DOHH2 (cell line): ENCODE measurements around the gene GPR108.

Experiments used
- H3F3A ChIP-seq: fragments of 200-600 bp; sonication (generic), shearing (Covaris generic); 2 replicates; pipeline ENCODE4 v1.6.0; 2016; ENCODE audit warnings: antibody characterized with exemption, mild to moderate bottlenecking; ENCODE audit not compliant: control insufficient read depth, insufficient read depth
- H3K27ac ChIP-seq: fragments of 200-600 bp; sonication (generic); 2 replicates; pipeline ENCODE4 v1.5.1; 2014; ENCODE audit warnings: low read depth, mild to moderate bottlenecking, low read length, moderate library complexity
- H3K27me3 ChIP-seq: fragments of 200-600 bp; sonication (generic); 2 replicates; pipeline ENCODE4 v1.6.1; 2014; ENCODE audit warnings: mild to moderate bottlenecking, low read length, mixed read lengths; ENCODE audit not compliant: control insufficient read depth
- H3K36me3 ChIP-seq: fragments of 200-600 bp; sonication (generic); 2 replicates; pipeline ENCODE4 v1.6.1; 2014; ENCODE audit warnings: mild to moderate bottlenecking, low read length, moderate library complexity, mixed read lengths; ENCODE audit not compliant: control insufficient read depth
- H3K4me1 ChIP-seq: fragments of 200-600 bp; sonication (generic); 2 replicates; pipeline ENCODE4 v1.6.1; 2014; ENCODE audit warnings: mild to moderate bottlenecking, low read length, mixed read lengths; ENCODE audit not compliant: control insufficient read depth
- H3K4me2 ChIP-seq: fragments of 200-600 bp; sonication (generic); 2 replicates; pipeline ENCODE4 v1.6.0; 2014; ENCODE audit warnings: mild to moderate bottlenecking, low read length, moderate library complexity
- H3K4me3 ChIP-seq: fragments of 200-600 bp; sonication (generic); 2 replicates; pipeline ENCODE4 v1.5.1; 2014; ENCODE audit warnings: mild to moderate bottlenecking, low read length, mixed read lengths
- H3K79me2 ChIP-seq: fragments of 200-600 bp; sonication (generic); 2 replicates; pipeline ENCODE4 v1.6.1; 2014; ENCODE audit warnings: mild to moderate bottlenecking, low read length, mixed read lengths; ENCODE audit not compliant: control insufficient read depth
- H3K9me2 ChIP-seq: fragments of 200-600 bp; sonication (generic); replicated peaks from 2 replicates; pipeline ENCODE4 v1.6.1; 2014; ENCODE audit warnings: mild to moderate bottlenecking, low read length, mixed read lengths; ENCODE audit not compliant: control insufficient read depth
- H3K9me3 ChIP-seq: fragments of 200-600 bp; sonication (generic); 2 replicates; pipeline ENCODE4 v1.6.1; 2014; ENCODE audit warnings: antibody characterized with exemption, low read length, mixed read lengths; ENCODE audit not compliant: control insufficient read depth, insufficient read depth
- H4K20me1 ChIP-seq: fragments of 200-600 bp; sonication (generic); 2 replicates; pipeline ENCODE4 v1.6.0; 2014; ENCODE audit warnings: low read depth, mild to moderate bottlenecking, antibody characterized with exemption, low read length, moderate library complexity; ENCODE audit not compliant: control insufficient read depth, insufficient read depth
- CTCF ChIP-seq: fragments of 200-600 bp; sonication (generic); IDR thresholded peaks from one replicate; pipeline ENCODE4 v1.5.1; 2014; ENCODE audit warnings: antibody characterized with exemption, mild to moderate bottlenecking, low read depth, low read length; ENCODE audit not compliant: poor library complexity, severe bottlenecking
- EZH2phosphoT487 ChIP-seq: fragments of 200-600 bp; sonication (generic); IDR thresholded peaks from 2 replicates; pipeline ENCODE4 v1.6.1; 2017; ENCODE audit warnings: borderline replicate concordance, mild to moderate bottlenecking, antibody characterized with exemption, low read length, moderate library complexity, mixed read lengths

Gene GPR108

DNA sequence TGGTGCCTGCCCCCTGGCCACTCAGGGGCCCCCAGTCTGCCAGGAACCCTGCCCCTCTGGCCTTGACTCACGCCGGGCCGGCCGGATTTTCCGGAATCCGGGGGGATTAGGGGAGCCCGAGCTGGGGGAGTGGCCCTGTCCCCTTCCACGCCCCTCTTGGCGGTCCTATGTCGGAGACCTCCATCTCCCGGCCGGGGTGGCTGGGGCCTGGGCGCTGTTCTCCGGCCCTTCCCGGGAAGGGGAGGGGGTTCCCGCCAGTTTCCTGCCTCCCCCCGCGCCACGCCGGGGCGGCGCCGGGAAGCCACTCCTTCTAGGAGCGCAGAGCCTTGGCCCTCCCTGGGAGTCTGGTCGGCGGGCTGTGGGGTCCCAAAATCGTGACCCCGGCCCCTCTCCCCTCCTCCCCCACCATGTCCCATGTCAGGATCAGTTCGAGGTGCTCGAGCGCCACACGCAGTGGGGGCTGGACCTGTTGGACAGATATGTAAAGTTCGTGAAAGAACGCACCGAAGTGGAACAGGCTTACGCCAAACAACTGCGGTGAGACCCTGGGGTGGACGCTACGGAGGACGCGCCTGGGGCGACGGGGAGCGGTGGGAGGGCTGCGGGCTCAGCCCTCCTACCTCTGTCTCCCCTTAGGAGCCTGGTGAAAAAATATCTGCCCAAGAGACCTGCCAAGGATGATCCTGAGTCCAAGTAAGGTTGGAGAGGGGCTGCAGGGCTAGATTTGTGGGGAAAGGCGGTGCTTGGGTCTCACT, 3.4 kb upstream of the GPR108 start:
- H3K9me3 ChIP-seq, result no peaks in the 10 kb centered on the region

DNA sequence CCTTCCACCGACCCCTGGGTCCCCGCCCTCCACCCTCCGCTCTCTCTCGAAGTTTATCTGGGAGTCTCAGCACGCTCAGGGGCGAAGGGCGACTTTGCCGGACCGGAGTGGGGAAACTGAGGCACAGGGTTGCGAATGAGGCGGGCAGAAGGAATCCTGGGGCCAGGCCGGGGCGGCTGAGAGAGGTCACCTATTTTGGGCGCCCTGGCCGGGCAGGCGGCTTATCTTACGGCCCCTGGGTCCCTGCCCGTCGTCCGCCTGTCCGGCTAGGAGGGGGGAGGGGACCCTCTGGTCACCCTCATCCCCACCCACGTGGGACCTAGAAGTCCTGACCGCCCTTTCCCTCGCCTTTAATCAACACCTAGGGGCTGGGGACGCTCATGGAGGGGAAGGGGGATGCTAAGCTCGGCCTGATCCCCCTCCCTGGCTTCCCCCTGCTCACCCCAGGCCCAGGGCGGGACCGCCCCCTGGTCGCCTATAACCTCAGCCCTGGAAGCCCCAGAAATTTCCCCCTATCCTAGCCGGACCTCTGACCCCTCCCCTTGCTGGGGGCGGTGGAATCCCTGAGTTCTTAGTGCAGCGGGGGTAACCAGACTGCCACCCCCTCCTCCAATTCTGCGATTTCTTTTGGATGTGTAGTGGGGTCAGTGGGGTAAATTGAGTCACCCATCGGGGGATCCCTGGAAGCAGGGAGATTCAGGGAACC, 2.7 kb upstream of the GPR108 start:
- Histone ChIP-seq H3K4me2 (peak overlapping the region; percentile 96), H3K27ac (peak overlapping the region; percentile 50), H3K36me3 (no peaks in the 10 kb centered on the region), H3K79me2 (peaks cover 12% of the 10 kb centered on the region), H3K9me2 (no peaks in the 10 kb centered on the region), H3K27me3 (no peaks in the 10 kb centered on the region), H3K4me3 (peak overlapping the region; percentile 90), H3F3A (peaks cover 18% of the 10 kb centered on the region), H4K20me1 (0 out of 2 replicates have a peak, but pooled peaks cover 3% of the 10 kb centered on the region), H3K9me3 (no peaks in the 10 kb centered on the region), H3K4me1 (peaks cover 53% of the 10 kb centered on the region)
- TF ChIP-seq EZH2phosphoT487 (no peak), CTCF (no peak)

More for the DNA sequence above, 3.4 kb upstream of the GPR108 start:
- peak overlapping the region; percentile 90 for H3K4me3 ChIP-seq
- H3K27ac ChIP-seq, result peak overlapping the region; percentile 50
- H3K79me2 ChIP-seq, result peaks cover 9% of the 10 kb centered on the region
- no peaks in the 10 kb centered on the region for H3K27me3 ChIP-seq
- H3K9me2 ChIP-seq, result no peaks in the 10 kb centered on the region
- 0 out of 2 replicates have a peak, but pooled peaks cover 2% of the 10 kb centered on the region for H3K36me3 ChIP-seq
- H4K20me1 ChIP-seq, result 0 out of 2 replicates have a peak, but pooled peaks cover 3% of the 10 kb centered on the region
- peaks cover 18% of the 10 kb centered on the region for H3F3A ChIP-seq
- H3K4me1 ChIP-seq, result peaks cover 48% of the 10 kb centered on the region
- H3K4me2 ChIP-seq, result peak overlapping the region; percentile 96
- no peak for TF ChIP-seq EZH2phosphoT487
- TF ChIP-seq CTCF, result no peak

- H3K4me3 ChIP-seq, result peak within 1 kb of the TSS; percentile 90
- no peaks in the 10 kb centered on the region for H3K9me3 ChIP-seq
- no peaks in the 10 kb centered on the region for H3K27me3 ChIP-seq
- peaks cover 18% of the 10 kb centered on the region for H3F3A ChIP-seq
- no peaks in the 10 kb centered on the region for H3K9me2 ChIP-seq
- peaks cover 12% of the 10 kb centered on the region for H3K79me2 ChIP-seq
- peaks cover 53% of the 10 kb centered on the region for H3K4me1 ChIP-seq
- peak within 1 kb of the TSS; percentile 96 for H3K4me2 ChIP-seq
- H4K20me1 ChIP-seq, result 0 out of 2 replicates have a peak, but pooled peaks cover 3% of the 10 kb centered on the region
- peak within 1 kb of the TSS; percentile 55 for H3K27ac ChIP-seq
- H3K36me3 ChIP-seq, result no peaks in the 10 kb centered on the region
- no peak for TF ChIP-seq CTCF
- no peak for TF ChIP-seq EZH2phosphoT487
These were observed 2.1 kb upstream of the GPR108 start, which contains the start of gene TRIP10 for GRCh38 chr19:6739390-6739882. TRIP10 (plus strand) TSS chr19:6739680; CDS start chr19:6739762, 82 bp downstream.
